ENCODE data around the gene CLBA1.

CLBA1 gene

GRCh38 chr14:104954746-104955395 is 30.7 kb upstream of the CLBA1 start:
- no peak for TF ChIP-seq ZFX (IDR thresholded peaks at IDR 0.05)
- H3K27ac ChIP-seq: no peak overlapping the region

DNA sequence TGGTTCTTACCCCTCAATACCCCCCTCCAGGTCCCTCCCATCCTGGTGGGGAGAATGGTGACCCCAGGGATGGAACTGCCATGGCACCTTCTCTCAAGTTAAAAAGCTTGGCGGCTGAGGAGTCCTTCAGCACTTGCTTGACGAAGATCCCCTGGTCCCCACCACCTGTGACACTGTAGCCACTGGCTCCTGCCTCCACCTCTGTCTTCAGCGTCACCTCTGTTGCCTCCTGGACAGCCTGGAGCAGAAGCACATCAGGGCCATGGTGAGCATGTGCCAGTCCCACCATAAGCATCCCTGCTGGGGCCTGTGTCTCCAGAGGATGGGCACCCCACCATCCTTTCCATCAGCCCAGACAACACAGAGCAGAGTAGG is 30.2 kb upstream of the CLBA1 start:
- no peak overlapping the region for H3K27ac ChIP-seq
- no peak for TF ChIP-seq ZFX (IDR thresholded peaks at IDR 0.05)
- TF ChIP-seq, protein P1, sequence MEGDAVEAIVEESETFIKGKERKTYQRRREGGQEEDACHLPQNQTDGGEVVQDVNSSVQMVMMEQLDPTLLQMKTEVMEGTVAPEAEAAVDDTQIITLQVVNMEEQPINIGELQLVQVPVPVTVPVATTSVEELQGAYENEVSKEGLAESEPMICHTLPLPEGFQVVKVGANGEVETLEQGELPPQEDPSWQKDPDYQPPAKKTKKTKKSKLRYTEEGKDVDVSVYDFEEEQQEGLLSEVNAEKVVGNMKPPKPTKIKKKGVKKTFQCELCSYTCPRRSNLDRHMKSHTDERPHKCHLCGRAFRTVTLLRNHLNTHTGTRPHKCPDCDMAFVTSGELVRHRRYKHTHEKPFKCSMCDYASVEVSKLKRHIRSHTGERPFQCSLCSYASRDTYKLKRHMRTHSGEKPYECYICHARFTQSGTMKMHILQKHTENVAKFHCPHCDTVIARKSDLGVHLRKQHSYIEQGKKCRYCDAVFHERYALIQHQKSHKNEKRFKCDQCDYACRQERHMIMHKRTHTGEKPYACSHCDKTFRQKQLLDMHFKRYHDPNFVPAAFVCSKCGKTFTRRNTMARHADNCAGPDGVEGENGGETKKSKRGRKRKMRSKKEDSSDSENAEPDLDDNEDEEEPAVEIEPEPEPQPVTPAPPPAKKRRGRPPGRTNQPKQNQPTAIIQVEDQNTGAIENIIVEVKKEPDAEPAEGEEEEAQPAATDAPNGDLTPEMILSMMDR (conservative IDR thresholded peaks at IDR 0.05): no peak

GRCh38 chr14:104956290-104956890 is 29.2 kb upstream of the CLBA1 start:
- no peak overlapping the region for H3K27ac ChIP-seq
- TF ChIP-seq, protein P1 (conservative IDR thresholded peaks at IDR 0.05): no peak
- TF ChIP-seq ZFX (IDR thresholded peaks at IDR 0.05): no peak

DNA sequence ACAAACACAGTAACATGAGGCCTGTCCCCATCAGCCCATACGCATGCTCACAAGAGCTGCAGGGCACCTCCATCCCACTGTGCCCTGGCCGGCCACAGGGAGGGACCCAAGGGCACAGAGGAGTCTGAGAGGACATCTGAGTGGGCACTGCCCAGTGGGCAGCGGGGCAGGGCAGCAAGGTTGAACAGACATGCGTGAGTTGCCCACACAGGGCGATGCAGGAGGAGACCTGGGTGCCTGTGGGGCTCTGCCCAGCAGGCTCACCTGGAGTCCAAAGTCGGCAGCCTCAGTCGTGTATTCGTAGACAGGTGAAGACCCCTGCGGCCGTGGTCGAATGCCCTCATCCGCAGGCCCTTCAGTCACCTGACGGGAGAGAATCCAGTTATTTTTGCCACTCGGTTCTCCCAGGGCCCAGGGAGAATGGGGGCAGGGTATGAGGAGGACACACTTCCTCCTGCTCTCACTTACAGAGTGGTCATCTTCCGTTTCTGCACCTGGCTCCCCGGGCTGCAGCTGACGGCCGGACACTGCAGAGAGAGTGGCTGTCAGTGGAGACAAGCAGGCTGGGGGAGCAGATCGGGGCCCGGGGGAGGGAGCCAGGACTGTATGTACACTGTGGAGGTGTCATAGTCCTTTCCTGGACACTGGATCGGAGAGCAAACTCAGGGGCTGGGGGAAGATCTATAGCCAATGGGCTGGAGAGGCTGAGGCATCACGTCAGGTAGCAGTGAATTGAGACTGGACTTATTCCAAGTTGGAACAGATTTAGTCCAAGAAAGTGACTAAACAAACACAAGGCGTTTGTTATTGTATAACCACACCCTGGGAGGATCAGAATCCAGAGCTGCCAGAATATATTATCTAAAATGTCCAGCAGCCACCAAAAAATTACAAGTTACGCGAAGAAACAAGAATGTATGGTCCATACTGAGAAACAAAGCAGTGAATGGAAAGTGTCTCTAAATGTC is 28.2 kb upstream of the CLBA1 start:
- no peak for TF ChIP-seq ZFX (IDR thresholded peaks at IDR 0.05)
- TF ChIP-seq, protein P1 (conservative IDR thresholded peaks at IDR 0.05): no peak
- H3K27ac ChIP-seq: no peak overlapping the region

GRCh38 chr14:104964546-104964945 is 21.0 kb upstream of the CLBA1 start:
- no peak for TF ChIP-seq ZFX (IDR thresholded peaks at IDR 0.05)
- TF ChIP-seq, protein P1 (conservative IDR thresholded peaks at IDR 0.05): no peak
- no peak overlapping the region for H3K27ac ChIP-seq

- no peak overlapping the region for H3K27ac ChIP-seq
- no peak for TF ChIP-seq ZFX (IDR thresholded peaks at IDR 0.05)
- TF ChIP-seq, protein P1 (conservative IDR thresholded peaks at IDR 0.05): no peak
These were observed 19.9 kb upstream of the CLBA1 start for GRCh38 chr14:104965561-104966231.

GRCh38 chr14:104966261-104966865 is 19.2 kb upstream of the CLBA1 start:
- TF ChIP-seq, protein P1 (conservative IDR thresholded peaks at IDR 0.05): no peak
- TF ChIP-seq ZFX (IDR thresholded peaks at IDR 0.05): no peak
- no peak overlapping the region for H3K27ac ChIP-seq

Data from C4-2B (cell line).